K562 (cell line): Measurements from ENCODE around the gene OLIG2. TPM values are rescaled to one million over a fixed set of nuclear protein-coding genes. Genes with fewer than 3 reads are reported as not detected.

ENCODE experiments used
- ATAC-seq: fragments of 200-7000 bp; cut with Tn5 transposase; 3 replicates; pipeline ENCODE4 v1.9.1; 2020; ENCODE audit warnings: moderate library complexity
- BruUV-seq: library from RNA; stranded (reverse); fragments of 400-500 nt; replicated peaks from 2 replicates; lab custom pipeline; 2021; lab: Mats Ljungman, UMichigan
- CTCF ChIA-PET: fragments of 300-600 bp; formaldehyde crosslinking; extraction: SDS; loops from one replicate; lab custom pipeline; 2021; ENCODE audit warnings: low intra/inter-chr PET ratio; lab: Yijun Ruan, JAX
- POLR2A ChIA-PET: fragments of 300-600, 350-650 bp; sonication (Branson Sonifier 250); formaldehyde crosslinking; extraction: SDS; loops from one replicate; lab custom pipeline; 2021; ENCODE audit warnings: antibody characterized with exemption, inconsistent platforms; lab: Yijun Ruan, JAX
- DNase-seq, 4 experiments: peaks; one replicate each; pipeline versions ENCODE4 v3.0.0 to v3.0.0-alpha.2; 2011 to 2018; ENCODE audit warnings: low spot score in 3 of 4, mixed read lengths in 3 of 4; ENCODE audit errors: extremely low read depth in 1 of 4
- FAIRE-seq: peaks from 2 replicates; lab custom pipeline; 2011; peaks lifted over from hg19 to GRCh38; lab: Jason Lieb, UNC
- H2AFZ ChIP-seq: 2 replicates; pipeline ENCODE4 v1.6.0; 2011; ENCODE audit warnings: low read depth, low read length, control low read depth, inconsistent platforms
- H3K27ac ChIP-seq: fragments of 200-600 bp; 3 replicates; pipeline ENCODE4 v1.8.0; 2011; ENCODE audit warnings: low read depth, mild to moderate bottlenecking, control low read depth, inconsistent platforms, low read length, moderate library complexity, mixed read lengths; ENCODE audit errors: extremely low read depth
- H3K27me3 ChIP-seq, 2 experiments: fragments of 300-600 bp in 1 of 2; 2 replicates in 1 of 2; 3 replicates in 1 of 2; pipeline versions ENCODE4 v1.6.0 to v1.8.0; 2011; ENCODE audit warnings: inconsistent platforms in 2 of 2, low read length in 2 of 2, mild to moderate bottlenecking in 1 of 2, mixed read lengths in 1 of 2, moderate library complexity in 1 of 2; ENCODE audit not compliant: control insufficient read depth in 2 of 2, insufficient read depth in 2 of 2
- H3K36me3 ChIP-seq: fragments of 300-600 bp; 3 replicates; pipeline ENCODE4 v1.8.0; 2011; ENCODE audit warnings: mild to moderate bottlenecking, low read length, inconsistent platforms; ENCODE audit not compliant: control insufficient read depth, insufficient read depth
- H3K4me1 ChIP-seq, 2 experiments: fragments of 200-600 bp in 1 of 2; replicated peaks in 1 of 2; 2 replicates in 1 of 2; 3 replicates in 1 of 2; pipeline versions ENCODE4 v1.5.1 to v1.8.0; 2011; ENCODE audit warnings: inconsistent platforms in 2 of 2, low read length in 2 of 2, mild to moderate bottlenecking in 1 of 2, mixed read lengths in 1 of 2, moderate library complexity in 1 of 2; ENCODE audit not compliant: control insufficient read depth in 2 of 2, insufficient read depth in 2 of 2
- H3K4me2 ChIP-seq: 2 replicates; pipeline ENCODE4 v1.6.1; 2011; ENCODE audit warnings: low read length, control low read depth, inconsistent platforms, mixed read lengths; ENCODE audit not compliant: insufficient read depth
- H3K4me3 ChIP-seq: fragments of 200-600 bp; sonication (generic), shearing (Covaris generic); 2 replicates; pipeline ENCODE4 v1.5.1; 2016; ENCODE audit warnings: control low read depth, inconsistent platforms
- H3K79me2 ChIP-seq: fragments of 200-600 bp; 3 replicates; pipeline ENCODE4 v1.8.0; 2011; ENCODE audit warnings: low read length, inconsistent platforms; ENCODE audit not compliant: control insufficient read depth, insufficient read depth
- H3K9ac ChIP-seq, 2 experiments: 2 replicates each; pipeline versions ENCODE4 v1.6.0 to v1.6.1; 2011; ENCODE audit warnings: low read depth in 2 of 2, low read length in 2 of 2, control low read depth in 1 of 2, inconsistent platforms in 1 of 2, mild to moderate bottlenecking in 1 of 2, mixed read lengths in 1 of 2; ENCODE audit not compliant: insufficient read depth in 1 of 2
- H3K9me1 ChIP-seq: one replicate; pipeline ENCODE4 v1.6.0; 2011; ENCODE audit warnings: inconsistent platforms, mild to moderate bottlenecking, low read length, moderate library complexity; ENCODE audit not compliant: control insufficient read depth, insufficient read depth
- H3K9me3 ChIP-seq: replicated peaks from 2 replicates; pipeline ENCODE4 v1.5.1; 2011; ENCODE audit warnings: low read depth, low read length, inconsistent platforms; ENCODE audit not compliant: control insufficient read depth, insufficient read depth
- H4K20me1 ChIP-seq: replicated peaks from 2 replicates; pipeline ENCODE4 v1.6.1; 2011; ENCODE audit warnings: low read length, inconsistent platforms, mixed read lengths; ENCODE audit not compliant: control insufficient read depth, insufficient read depth
- BRCA1 ChIP-seq, 2 experiments: fragments of 450-650 bp in 1 of 2; sonication (generic) in 1 of 2; formaldehyde crosslinking in 1 of 2; IDR thresholded peaks; 2 replicates each; pipeline versions ENCODE4 v1.5.0 to v1.6.1; 2017 to 2020; ENCODE audit warnings: mild to moderate bottlenecking in 1 of 2, missing genetic modification reagents in 1 of 2
- CREM ChIP-seq: IDR thresholded peaks from 2 replicates; pipeline ENCODE4 v1.6.1; 2014; ENCODE audit warnings: antibody characterized with exemption, low read depth
- ETS2 ChIP-seq: IDR thresholded peaks from 2 replicates; pipeline ENCODE4 v1.6.1; 2016; ENCODE audit warnings: borderline replicate concordance, missing genetic modification characterization, mild to moderate bottlenecking, moderate library complexity, missing compliant biosample characterization; ENCODE audit not compliant: poor library complexity, severe bottlenecking
- FOS ChIP-seq: IDR thresholded peaks from 3 replicates; pipeline ENCODE4 v1.6.1; 2011; ENCODE audit not compliant: insufficient read length; ENCODE audit errors: extremely low read depth
- HNRNPLL ChIP-seq: fragments of 200-400 bp; formaldehyde crosslinking; IDR thresholded peaks from 2 replicates; pipeline ENCODE4 v1.6.1; 2017; ENCODE audit warnings: low read length, low read depth, mild to moderate bottlenecking; ENCODE audit not compliant: poor library complexity, severe bottlenecking
- HOMEZ ChIP-seq: fragments of 250-450 bp; sonication (Bioruptor Pico); IDR thresholded peaks from 2 replicates; pipeline ENCODE4 v1.4.0; 2020; ENCODE audit warnings: mild to moderate bottlenecking, moderate library complexity
- JUN ChIP-seq, 2 experiments: sonication (generic) in 1 of 2; formaldehyde crosslinking in 1 of 2; IDR thresholded peaks; 2 replicates each; pipeline versions ENCODE4 v1.6.1 to v1.8.0; 2012 to 2022; ENCODE audit warnings: borderline replicate concordance in 2 of 2, mild to moderate bottlenecking in 2 of 2, improper control_type of control experiment in 1 of 2, low read depth in 1 of 2, low read length in 1 of 2, missing genetic modification reagents in 1 of 2
- KLF10 ChIP-seq: fragments of 250-450 bp; sonication (Bioruptor Pico); IDR thresholded peaks from 2 replicates; pipeline ENCODE4 v1.6.1; 2021; ENCODE audit warnings: matching md5 sums
- MIER1 ChIP-seq: fragments of 450-650 bp; IDR thresholded peaks from 2 replicates; pipeline ENCODE4 v1.6.1; 2016; ENCODE audit warnings: antibody characterized with exemption, mild to moderate bottlenecking, low read depth
- PTTG1 ChIP-seq: fragments of 450-650 bp; IDR thresholded peaks from 2 replicates; pipeline ENCODE4 v1.6.1; 2016; ENCODE audit warnings: low read depth, mild to moderate bottlenecking, missing genetic modification characterization, missing compliant biosample characterization
- RCOR1 ChIP-seq, 2 experiments: IDR thresholded peaks; 2 replicates each; pipeline ENCODE4 v1.6.1; 2012; ENCODE audit warnings: low read depth in 2 of 2, low read length in 2 of 2, borderline replicate concordance in 1 of 2, improper control_type of control experiment in 1 of 2
- RHOXF2B ChIP-seq: fragments of 250-450 bp; sonication (Bioruptor Pico); conservative IDR thresholded peaks from 2 replicates; pipeline ENCODE4 v1.5.1; 2021
- VEZF1 ChIP-seq: fragments of 200-800 bp; sonication (Bioruptor generic); IDR thresholded peaks from 2 replicates; pipeline ENCODE4 v1.6.1; 2017; ENCODE audit warnings: missing genetic modification characterization, missing compliant biosample characterization
- ZNF12 ChIP-seq: sonication (generic); formaldehyde crosslinking; IDR thresholded peaks from 2 replicates; pipeline ENCODE4 v1.4.0; 2020; ENCODE audit warnings: mild to moderate bottlenecking, missing genetic modification reagents
- ZNF133 ChIP-seq: fragments of 250-450 bp; sonication (Bioruptor Pico); IDR thresholded peaks from 2 replicates; pipeline ENCODE4 v1.4.0; 2020; ENCODE audit warnings: mild to moderate bottlenecking
- ZNF280B ChIP-seq: fragments of 250-450 bp; sonication (Bioruptor Pico); IDR thresholded peaks from 2 replicates; pipeline ENCODE4 v1.5.1; 2021; ENCODE audit warnings: mild to moderate bottlenecking
- ZNF785 ChIP-seq: fragments of 250-450 bp; sonication (Bioruptor Pico); IDR thresholded peaks from 2 replicates; pipeline ENCODE4 v1.4.0; 2020; ENCODE audit warnings: mild to moderate bottlenecking
- WGBS: fragments of 100-300 bp; shearing (Covaris generic); methylation state at CpG from one replicate; pipeline ENCODE4 v1.1.6; 2016; ENCODE audit warnings: low coverage, mixed read lengths; ENCODE audit not compliant: insufficient coverage; ENCODE audit errors: missing lambda C conversion rate; 5-methylcytosine and 5-hydroxymethylcytosine counted together
- in situ Hi-C: fragments of 300-500 bp; cut with MboI; formaldehyde crosslinking; loops from 4 replicates; pipeline ENCODE4 v1.15.0; 2018; ENCODE audit warnings: inconsistent platforms, mixed read lengths
- intact Hi-C: fragments of 100-400 bp; cut with micrococcal nuclease; formaldehyde crosslinking; loops from 2 replicates; pipeline ENCODE4 v1.14.2; 2022
- polyA plus RNA-seq, 8 experiments: library from polyadenylated mRNA; depleted of rRNA in 4 of 8; stranded (reverse) in 5 of 8; unstranded in 3 of 8; fragments of >200 nt; fragmentation: Nextera tagmentation in 2 of 8; fragmentation: Illumina TruSeq in 1 of 8; extraction: Ambion mirVana in 2 of 8; extraction: Trizol in 1 of 8; gene quantifications; 2 replicates each; pipeline versions ENCODE4 v1.2.1 to v1.2.3, GENCODE V29; 2011 to 2014; ENCODE audit warnings: inconsistent platforms in 1 of 8, missing spikeins in 1 of 8
- total RNA-seq, 7 experiments: library from RNA; depleted of rRNA in 6 of 7; stranded (reverse); fragments of >200 nt in 6 of 7; fragmentation: Illumina TruSeq in 2 of 7; extraction: Trizol in 2 of 7; gene quantifications; 2 replicates each; pipeline versions ENCODE4 v1.2.1 to v1.2.3, GENCODE V29; 2011 to 2021; ENCODE audit warnings: low replicate concordance in 1 of 7

The OLIG2 gene
- total and polyA plus RNA-seq, 9 of the 15 experiments (the other 6 are each of a cell fraction or from before 2014, with no cell fraction given): not detected

- TF ChIP-seq KLF10 (CRISPR knock-in tag) (no peak), CREM (no peak), RHOXF2B (CRISPR knock-in tag) (no peak), VEZF1 (CRISPR knock-in tag) (no peak), FOS (no peak)
These were observed 34.4 kb upstream of the OLIG2 start (continued) for GRCh38 chr21:32991361-32991760.

GRCh38 chr21:32993894-32994293, 31.8 kb upstream of the OLIG2 start:
- Histone ChIP-seq H3K9ac (no peak overlapping the region), H3K79me2 (no peaks in the 10 kb centered on the region), H3K9me1 (no peaks in the 10 kb centered on the region), H3K4me1 (no peaks in the 10 kb centered on the region), H3K27ac (no peak overlapping the region), H3K27me3 (peaks cover 7% of the 10 kb centered on the region in 2 experiments; a peak in 2 of 5 replicates), H3K9me3 (no peaks in the 10 kb centered on the region), H3K4me2 (no peak overlapping the region), H4K20me1 (no peaks in the 10 kb centered on the region), H3K36me3 (no peaks in the 10 kb centered on the region), H2AFZ (no peak overlapping the region), H3K4me3 (no peak overlapping the region)
- intact Hi-C loops: loop anchor here (1.0 kb wide), 2 partner anchors 133 to 203 kb away; no protein-coding TSS in a partner anchor
- no TSS peak for BruUV-seq
- CTCF ChIA-PET: interaction anchor here (0.6 to 1.8 kb wide), 5 partner anchors 134 to 451 kb away, joined by 3 to 6 read pairs (median 6); no protein-coding TSS in a partner anchor
- FAIRE-seq (no peak), ATAC-seq (no peak), DNase-seq (no peak)
- POLR2A ChIA-PET: interaction anchor here (0.6 to 0.9 kb wide), 2 partner anchors 9 to 244 kb away, joined by 3 to 4 read pairs; no protein-coding TSS in a partner anchor
- WGBS: 10% methylated on average over 3 of the region's 3 CpGs
- in situ Hi-C loops: no loop called here
- TF ChIP-seq ETS2 (tag): no peak
- no peak for TF ChIP-seq HOMEZ (CRISPR knock-in tag)
- no peak for TF ChIP-seq ZNF280B (CRISPR knock-in tag)
- no peak for TF ChIP-seq BRCA1 (IDR thresholded peaks at IDR 0.05)
- no peak for TF ChIP-seq BRCA1 (CRISPR knock-in tag; IDR thresholded peaks at IDR 0.05)
- TF ChIP-seq JUN (IDR thresholded peaks at IDR 0.05; ENCODE audit: borderline replicate concordance, low read depth, low read length): no peak
- TF ChIP-seq JUN (CRISPR knock-in tag; IDR thresholded peaks at IDR 0.05; ENCODE audit: borderline replicate concordance): no peak
- no peak for TF ChIP-seq PTTG1
- TF ChIP-seq MIER1: no peak
- no peak for TF ChIP-seq HNRNPLL
- TF ChIP-seq ZNF133 (CRISPR knock-in tag): no peak
- TF ChIP-seq ZNF12 (CRISPR knock-in tag): no peak
- no peak for TF ChIP-seq RCOR1 (IDR thresholded peaks at IDR 0.05; ENCODE audit: borderline replicate concordance in 1 of 2, low read depth in 2 of 2, low read length in 2 of 2)
- no peak for TF ChIP-seq ZNF785 (CRISPR knock-in tag)
